Upper lobe of left lung (tissue), 4 donors: ENCODE measurements around the gene NOX5.

Source experiments
- CTCF ChIP-seq, 6 experiments: fragments of 450-650 bp in 4 of 6; fragments of 200-600 bp in 2 of 6; sonication (generic) in 2 of 6; IDR thresholded peaks; one replicate each; pipeline ENCODE4 v1.5.1; 2016 to 2019; ENCODE audit warnings: antibody characterized with exemption in 6 of 6
- POLR2A ChIP-seq, 4 donors: fragments of 450-650 bp; IDR thresholded peaks; one replicate each; pipeline ENCODE4 v1.5.1; 2016 to 2017; ENCODE audit warnings: antibody characterized with exemption in 4 of 4, mild to moderate bottlenecking in 2 of 4
- POLR2AphosphoS5 ChIP-seq, 2 donors: sonication (generic); formaldehyde crosslinking; IDR thresholded peaks; one replicate each; pipeline ENCODE4 v1.5.1; 2017; ENCODE audit warnings: antibody characterized with exemption in 2 of 2

DNA sequence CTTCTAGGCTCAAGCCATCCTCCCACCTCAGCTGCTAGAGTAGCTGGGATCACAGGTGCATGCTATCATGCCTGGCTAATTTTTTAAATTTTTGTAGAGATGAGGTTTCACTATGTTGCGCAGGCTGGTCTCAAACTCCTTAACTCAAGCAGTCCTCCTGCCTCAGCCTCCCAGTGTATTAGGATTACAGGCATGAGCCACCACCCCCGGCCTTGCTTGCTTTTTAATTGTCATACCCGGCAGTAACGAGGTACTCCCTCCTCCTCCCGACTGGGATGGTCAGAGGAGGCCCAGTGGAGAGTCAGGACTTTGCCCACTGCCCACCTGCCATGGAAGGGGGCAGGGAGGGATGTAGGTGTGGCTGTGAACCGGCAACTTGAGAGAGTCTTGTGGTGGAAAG is 4.5 kb downstream of the NOX5 start:
- TF ChIP-seq POLR2A (IDR thresholded peaks at IDR 0.05) = no peak
- TF ChIP-seq POLR2AphosphoS5 (IDR thresholded peaks at IDR 0.05) = no peak
- TF ChIP-seq CTCF (IDR thresholded peaks at IDR 0.05) = no peak
